ENCODE measurements around the gene LRIT1. TPM values are rescaled to one million over a fixed set of nuclear protein-coding genes. Genes with fewer than 3 reads are reported as not detected.

Gene LRIT1
- total RNA-seq, 1 donor from 2014 or later: not detected

GRCh38 chr10:84257343-84258020, 16.1 kb upstream of the LRIT1 start:
- Histone ChIP-seq H3K27me3 (ENCODE audit: low read depth) (peaks cover 8% of the 10 kb centered on the region), H3K4me3 (no peak overlapping the region), H3K4me1 (no peaks in the 10 kb centered on the region), H3K9me3 (no peaks in the 10 kb centered on the region), H3K36me3 (no peaks in the 10 kb centered on the region), H3K27ac (no peak overlapping the region)
- intact Hi-C loops (cut with DNase I): no loop called here
- ATAC-seq (no peak), DNase-seq (no peak)
- TF ChIP-seq CTCF (IDR thresholded peaks at IDR 0.05): no peak

GRCh38 chr10:84256510-84257342, 15.4 kb upstream of the LRIT1 start:
- peak; percentile 60 for TF ChIP-seq CTCF (IDR thresholded peaks at IDR 0.05)
- intact Hi-C loops (cut with DNase I): no loop called here
- Histone ChIP-seq H3K27ac (no peak overlapping the region), H3K36me3 (no peaks in the 10 kb centered on the region), H3K4me3 (no peak overlapping the region), H3K9me3 (no peaks in the 10 kb centered on the region), H3K27me3 (ENCODE audit: low read depth) (peaks cover 8% of the 10 kb centered on the region), H3K4me1 (no peaks in the 10 kb centered on the region)
- DNase-seq (no peak), ATAC-seq (peak; percentile 68)

GRCh38 chr10:84254552-84255478, 13.5 kb upstream of the LRIT1 start:
- Histone ChIP-seq H3K4me1 (no peaks in the 10 kb centered on the region), H3K27ac (no peak overlapping the region), H3K27me3 (ENCODE audit: low read depth) (no peaks in the 10 kb centered on the region), H3K4me3 (no peak overlapping the region), H3K9me3 (no peaks in the 10 kb centered on the region), H3K36me3 (no peaks in the 10 kb centered on the region)
- intact Hi-C loops (cut with DNase I): no loop called here
- no peak for TF ChIP-seq CTCF (IDR thresholded peaks at IDR 0.05)
- no peak for ATAC-seq
- no peak for DNase-seq

GRCh38 chr10:84248794-84249193, 7.4 kb upstream of the LRIT1 start:
- intact Hi-C loops (cut with DNase I): no loop called here

More at GRCh38 chr10:84248794-84249193, 7.4 kb upstream of the LRIT1 start:
- Histone ChIP-seq H3K4me3 (no peak overlapping the region), H3K4me1 (no peaks in the 10 kb centered on the region), H3K27ac (no peak overlapping the region), H3K9me3 (no peaks in the 10 kb centered on the region), H3K27me3 (ENCODE audit: low read depth) (no peaks in the 10 kb centered on the region), H3K36me3 (no peaks in the 10 kb centered on the region)
- ATAC-seq (no peak), DNase-seq (no peak)
- no peak for TF ChIP-seq CTCF (IDR thresholded peaks at IDR 0.05)

All from lower lobe of right lung (tissue), 2 donors.